Measurements from ENCODE around the gene CCNQ.

Gene CCNQ

DNA sequence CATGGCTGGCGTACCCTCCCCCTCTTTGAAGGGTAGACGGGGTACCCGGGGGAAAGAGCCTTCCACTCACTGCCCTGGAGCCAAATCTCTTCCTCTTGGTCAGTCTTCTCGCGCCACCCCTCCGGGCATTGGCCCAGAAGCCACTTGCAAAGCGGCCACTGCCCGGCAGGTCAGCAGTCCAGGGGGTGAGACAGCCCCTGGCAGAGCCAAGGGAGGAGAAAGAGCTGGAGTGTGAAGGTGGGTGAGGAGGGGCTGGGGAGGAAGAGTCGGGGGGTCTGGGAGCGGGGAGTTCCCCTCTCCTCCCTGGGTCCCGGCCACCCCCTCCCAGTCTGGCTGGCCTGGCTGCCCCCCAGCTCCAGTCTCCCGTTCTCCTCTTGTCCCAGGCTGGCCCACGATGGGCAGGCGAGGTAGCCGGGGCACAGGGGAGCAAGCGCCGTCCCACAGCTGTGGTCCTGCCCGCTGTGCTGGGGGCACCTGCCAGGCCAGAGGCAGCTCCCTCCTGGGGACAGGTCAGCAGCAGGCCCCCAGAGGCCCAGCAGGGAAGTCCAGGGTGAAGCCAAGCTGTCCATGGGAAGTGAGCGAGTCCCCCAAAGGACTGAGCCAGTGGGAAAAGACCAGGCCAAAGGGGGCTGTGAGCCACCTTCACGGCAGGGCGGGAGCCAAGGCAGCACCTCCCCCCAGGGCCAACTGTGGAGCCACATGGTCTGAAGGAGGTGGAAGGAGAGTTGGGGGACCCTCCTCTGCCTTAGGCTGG, 26.5 kb upstream of the CCNQ start:
- DNase-seq (ENCODE audit: low spot score) = no peak
- no peak overlapping the region for H3K4me3 ChIP-seq
- no peak overlapping the region for H3K27ac ChIP-seq
- TF ChIP-seq, protein P1, sequence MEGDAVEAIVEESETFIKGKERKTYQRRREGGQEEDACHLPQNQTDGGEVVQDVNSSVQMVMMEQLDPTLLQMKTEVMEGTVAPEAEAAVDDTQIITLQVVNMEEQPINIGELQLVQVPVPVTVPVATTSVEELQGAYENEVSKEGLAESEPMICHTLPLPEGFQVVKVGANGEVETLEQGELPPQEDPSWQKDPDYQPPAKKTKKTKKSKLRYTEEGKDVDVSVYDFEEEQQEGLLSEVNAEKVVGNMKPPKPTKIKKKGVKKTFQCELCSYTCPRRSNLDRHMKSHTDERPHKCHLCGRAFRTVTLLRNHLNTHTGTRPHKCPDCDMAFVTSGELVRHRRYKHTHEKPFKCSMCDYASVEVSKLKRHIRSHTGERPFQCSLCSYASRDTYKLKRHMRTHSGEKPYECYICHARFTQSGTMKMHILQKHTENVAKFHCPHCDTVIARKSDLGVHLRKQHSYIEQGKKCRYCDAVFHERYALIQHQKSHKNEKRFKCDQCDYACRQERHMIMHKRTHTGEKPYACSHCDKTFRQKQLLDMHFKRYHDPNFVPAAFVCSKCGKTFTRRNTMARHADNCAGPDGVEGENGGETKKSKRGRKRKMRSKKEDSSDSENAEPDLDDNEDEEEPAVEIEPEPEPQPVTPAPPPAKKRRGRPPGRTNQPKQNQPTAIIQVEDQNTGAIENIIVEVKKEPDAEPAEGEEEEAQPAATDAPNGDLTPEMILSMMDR (IDR thresholded peaks at IDR 0.05) = no peak

DNA sequence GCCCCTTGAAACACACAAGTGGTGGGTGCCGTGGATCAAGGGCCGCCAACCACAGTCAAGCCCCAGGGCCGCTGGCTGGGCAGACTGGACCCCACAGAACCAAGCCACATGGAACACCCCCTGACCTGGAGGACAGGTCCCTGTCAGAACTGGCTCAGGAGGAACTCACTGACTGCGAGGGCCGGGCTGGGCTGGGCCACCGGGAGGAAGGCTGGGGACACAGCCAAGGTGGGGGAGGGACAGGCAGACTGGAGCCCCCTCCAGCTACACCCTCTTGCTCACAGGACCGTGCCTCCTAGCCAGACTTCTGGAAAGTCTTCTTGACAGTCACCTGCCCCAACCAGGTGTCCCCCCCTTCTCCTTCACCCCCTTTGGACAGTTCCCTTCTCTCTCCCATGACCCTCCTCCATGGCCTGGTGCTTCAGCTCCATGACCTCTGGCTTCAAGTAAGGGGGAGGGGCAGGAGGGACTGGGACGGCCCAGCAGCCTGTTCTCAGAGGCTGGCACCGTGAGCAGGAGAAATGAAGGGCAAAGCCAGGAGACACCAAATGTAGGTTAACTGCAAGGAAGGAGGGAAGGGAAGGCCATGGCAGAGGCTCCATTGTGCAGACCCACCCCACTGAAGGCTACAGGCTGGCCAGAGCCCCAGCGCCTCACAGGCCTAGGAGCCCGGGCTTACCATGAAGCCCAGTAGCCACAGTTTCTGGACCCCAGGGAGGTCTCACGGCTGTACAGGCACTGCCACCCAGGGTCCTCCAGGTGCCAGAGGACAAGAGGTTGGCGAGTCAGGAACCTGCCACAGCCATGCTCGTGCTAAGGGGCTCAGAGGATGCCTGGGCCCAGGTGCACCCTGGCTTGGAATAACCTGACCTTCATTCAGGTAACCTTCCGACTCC, 25.5 kb upstream of the CCNQ start:
- Histone ChIP-seq H3K27ac (no peak overlapping the region), H3K4me3 (no peak overlapping the region)
- TF ChIP-seq, protein P1 (IDR thresholded peaks at IDR 0.05) = no peak
- DNase-seq (ENCODE audit: low spot score) = no peak

DNA sequence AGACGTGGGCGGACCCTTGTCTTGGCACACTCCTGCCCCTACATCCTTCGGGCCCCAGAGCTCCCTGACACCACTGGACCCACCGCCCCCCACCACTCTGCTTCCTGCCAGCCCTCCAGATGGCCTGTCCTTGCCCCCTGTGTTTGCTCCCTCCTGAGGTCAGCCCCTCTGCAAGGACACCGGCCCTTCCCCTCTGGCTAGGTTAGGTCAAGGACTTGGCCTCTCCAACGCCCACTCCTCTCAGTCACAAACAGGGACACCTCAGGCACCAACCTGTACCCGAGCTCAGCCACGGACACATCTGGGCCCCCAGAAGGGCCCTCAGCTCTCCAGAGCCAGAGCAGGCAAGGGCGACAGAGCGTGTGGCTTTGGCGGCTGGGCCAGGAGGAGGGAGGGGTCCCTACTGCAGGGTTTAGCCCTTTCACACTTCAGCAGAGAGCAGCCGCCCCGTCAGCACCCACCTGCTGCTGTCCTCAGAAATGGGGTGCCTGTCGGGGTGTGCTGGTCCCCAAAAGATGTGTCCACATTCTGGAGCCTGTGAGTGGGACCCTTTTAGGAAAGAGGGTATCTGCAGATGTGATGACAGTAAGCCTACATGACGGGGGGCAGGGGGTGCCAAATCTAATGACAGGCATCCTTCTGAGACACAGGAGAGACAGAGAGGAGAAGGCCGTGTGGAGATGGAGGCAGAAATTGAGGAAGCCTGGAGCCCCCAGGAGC, 24.5 kb upstream of the CCNQ start:
- H3K4me3 ChIP-seq = no peak overlapping the region
- TF ChIP-seq, protein P1 (IDR thresholded peaks at IDR 0.05) = no peak
- DNase-seq (ENCODE audit: low spot score) = no peak
- no peak overlapping the region for H3K27ac ChIP-seq

- Histone ChIP-seq H3K27ac (no peak overlapping the region), H3K4me3 (no peak overlapping the region)
- TF ChIP-seq, protein P1 (IDR thresholded peaks at IDR 0.05) = no peak
- DNase-seq (ENCODE audit: low spot score) = no peak
Observed at GRCh38 chrX:153622661-153623309, 23.8 kb upstream of the CCNQ start.

DNA sequence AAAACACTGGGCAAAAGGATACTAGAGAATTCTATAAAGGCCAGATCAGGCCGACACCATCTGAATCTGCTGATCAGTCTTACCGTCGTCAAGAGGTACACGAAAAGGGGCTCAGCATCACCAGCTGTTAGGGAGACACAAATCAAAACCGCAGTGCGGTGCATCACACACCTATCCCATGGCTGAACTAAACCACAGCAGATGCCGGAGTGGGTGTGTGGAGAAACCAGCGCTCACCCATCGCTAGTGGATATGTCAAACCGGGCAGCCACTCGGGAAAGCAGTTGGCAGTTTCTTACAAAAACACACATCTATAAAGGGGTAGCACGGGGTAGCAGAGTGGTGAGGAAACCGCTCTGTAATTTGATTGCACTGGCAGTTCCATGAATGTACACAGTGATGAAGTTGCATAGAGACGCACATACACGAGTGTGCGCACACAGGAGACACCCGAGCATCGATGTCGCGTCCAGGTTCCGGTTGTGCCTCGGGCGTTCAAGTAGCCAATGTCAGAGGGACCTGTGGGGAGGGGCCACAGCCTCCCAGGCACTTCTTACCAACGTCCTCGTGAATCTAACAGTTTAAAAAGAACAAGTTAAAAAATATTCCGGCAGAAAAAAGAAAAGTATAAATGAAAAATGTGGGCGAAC, 23.1 kb upstream of the CCNQ start:
- H3K27ac ChIP-seq = no peak overlapping the region
- H3K4me3 ChIP-seq = no peak overlapping the region
- TF ChIP-seq, protein P1 (IDR thresholded peaks at IDR 0.05) = no peak
- no peak for DNase-seq (ENCODE audit: low spot score)

GRCh38 chrX:153620576-153620975, 21.6 kb upstream of the CCNQ start:
- H3K27ac ChIP-seq = no peak overlapping the region
- TF ChIP-seq, protein P1 (IDR thresholded peaks at IDR 0.05) = no peak
- no peak overlapping the region for H3K4me3 ChIP-seq
- no peak for DNase-seq (ENCODE audit: low spot score)

Measured in coronary artery (tissue), 2 donors.